Vagina (tissue), 2 donors: ENCODE data around the gene RMDN2. TPM values are rescaled to one million over a fixed set of nuclear protein-coding genes. Genes with fewer than 3 reads are reported as not detected.

Experiments used
- DNase-seq, 2 donors: peaks; one replicate each; pipeline ENCODE4 v3.0.0-alpha.2; 2017; ENCODE audit errors: extremely low spot score in 2 of 2
- H3K27ac ChIP-seq: fragments of 200-600 bp; sonication (generic); one replicate; pipeline ENCODE4 v1.5.1; 2019
- H3K27me3 ChIP-seq: fragments of 200-600 bp; sonication (generic); one replicate; pipeline ENCODE4 v1.5.1; 2019
- H3K36me3 ChIP-seq, 2 donors: fragments of 200-600 bp; sonication (generic); one replicate each; pipeline ENCODE4 v1.5.1; 2017 to 2019
- H3K4me1 ChIP-seq: fragments of 200-600 bp; sonication (generic); one replicate; pipeline ENCODE4 v1.5.1; 2019
- H3K4me3 ChIP-seq, 2 donors: fragments of 200-600 bp; sonication (generic); 1 replicate in 1 of 2; 2 replicates in 1 of 2; pipeline ENCODE4 v1.5.1; 2016 to 2019
- H3K9me3 ChIP-seq: fragments of 200-600 bp; sonication (generic); one replicate; pipeline ENCODE4 v1.5.1; 2019
- POLR2A ChIP-seq, 2 donors: fragments of 450-650 bp; IDR thresholded peaks; one replicate each; pipeline ENCODE4 v1.6.1; 2017; ENCODE audit warnings: antibody characterized with exemption in 2 of 2, mild to moderate bottlenecking in 2 of 2, moderate library complexity in 2 of 2
- POLR2AphosphoS5 ChIP-seq, 2 donors: sonication (generic); formaldehyde crosslinking; IDR thresholded peaks; one replicate each; pipeline ENCODE4 v1.9.0; 2017; ENCODE audit warnings: antibody characterized with exemption in 2 of 2, mild to moderate bottlenecking in 2 of 2, low read depth in 1 of 2; ENCODE audit not compliant: insufficient read depth in 1 of 2
- intact Hi-C: fragments of 100-400 bp; cut with DNase I; formaldehyde crosslinking; loops from one replicate; pipeline ENCODE4 v1.15.1; 2023
- total RNA-seq: library from RNA; depleted of rRNA; stranded (reverse); fragments of >200 nt; gene quantifications from one replicate; pipeline ENCODE4 v1.2.3, GENCODE V29; 2016
- TF ChIP-seq, protein P1 (sequence below), 3 experiments: fragments of 450-650 bp in 2 of 3; fragments of 200-600 bp in 1 of 3; sonication (generic) in 1 of 3; IDR thresholded peaks; one replicate each; pipeline ENCODE4 v1.5.1; 2017 to 2019; ENCODE audit warnings: antibody characterized with exemption in 3 of 3, mild to moderate bottlenecking in 2 of 3, moderate library complexity in 2 of 3

Gene RMDN2
- total RNA-seq, 1 donor from 2014 or later, result 5.9 TPM

DNA sequence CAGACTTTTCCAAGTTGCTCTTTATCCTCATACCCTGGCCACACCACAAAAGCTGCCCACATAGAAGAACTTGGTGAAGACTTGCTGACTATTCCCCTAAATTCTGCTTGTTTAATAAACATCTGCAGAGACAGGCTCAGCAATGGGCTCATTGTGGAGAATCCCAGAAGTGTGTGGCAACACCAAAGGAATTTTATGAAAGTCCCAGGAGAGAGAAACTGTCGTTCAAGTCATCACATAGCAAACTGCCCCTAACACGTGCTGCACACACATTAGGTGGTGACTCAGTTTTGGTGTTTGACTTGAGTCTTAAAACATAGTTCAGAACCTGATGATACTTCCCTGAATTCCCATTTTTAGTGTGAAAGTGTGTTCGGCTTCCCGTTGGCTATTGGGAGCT lies 112.2 kb downstream of the RMDN2 start:
- no peaks in the 10 kb centered on the region for H3K9me3 ChIP-seq
- intact Hi-C loops, result no loop called here
- no peak for DNase-seq
- H3K36me3 ChIP-seq, result no peaks in the 10 kb centered on the region
- peaks cover 16% of the 10 kb centered on the region for H3K4me1 ChIP-seq
- TF ChIP-seq, protein P1, sequence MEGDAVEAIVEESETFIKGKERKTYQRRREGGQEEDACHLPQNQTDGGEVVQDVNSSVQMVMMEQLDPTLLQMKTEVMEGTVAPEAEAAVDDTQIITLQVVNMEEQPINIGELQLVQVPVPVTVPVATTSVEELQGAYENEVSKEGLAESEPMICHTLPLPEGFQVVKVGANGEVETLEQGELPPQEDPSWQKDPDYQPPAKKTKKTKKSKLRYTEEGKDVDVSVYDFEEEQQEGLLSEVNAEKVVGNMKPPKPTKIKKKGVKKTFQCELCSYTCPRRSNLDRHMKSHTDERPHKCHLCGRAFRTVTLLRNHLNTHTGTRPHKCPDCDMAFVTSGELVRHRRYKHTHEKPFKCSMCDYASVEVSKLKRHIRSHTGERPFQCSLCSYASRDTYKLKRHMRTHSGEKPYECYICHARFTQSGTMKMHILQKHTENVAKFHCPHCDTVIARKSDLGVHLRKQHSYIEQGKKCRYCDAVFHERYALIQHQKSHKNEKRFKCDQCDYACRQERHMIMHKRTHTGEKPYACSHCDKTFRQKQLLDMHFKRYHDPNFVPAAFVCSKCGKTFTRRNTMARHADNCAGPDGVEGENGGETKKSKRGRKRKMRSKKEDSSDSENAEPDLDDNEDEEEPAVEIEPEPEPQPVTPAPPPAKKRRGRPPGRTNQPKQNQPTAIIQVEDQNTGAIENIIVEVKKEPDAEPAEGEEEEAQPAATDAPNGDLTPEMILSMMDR (IDR thresholded peaks at IDR 0.05), result no peak
- TF ChIP-seq POLR2A (IDR thresholded peaks at IDR 0.05), result no peak
- no peak for TF ChIP-seq POLR2AphosphoS5 (IDR thresholded peaks at IDR 0.05; ENCODE audit: insufficient read depth in 1 of 2, low read depth in 1 of 2)
- H3K27me3 ChIP-seq, result no peaks in the 10 kb centered on the region
- H3K27ac ChIP-seq, result peak overlapping the region; percentile 86
- H3K4me3 ChIP-seq, result peak overlapping the region in 1 of 2 donors; percentile 37

DNA sequence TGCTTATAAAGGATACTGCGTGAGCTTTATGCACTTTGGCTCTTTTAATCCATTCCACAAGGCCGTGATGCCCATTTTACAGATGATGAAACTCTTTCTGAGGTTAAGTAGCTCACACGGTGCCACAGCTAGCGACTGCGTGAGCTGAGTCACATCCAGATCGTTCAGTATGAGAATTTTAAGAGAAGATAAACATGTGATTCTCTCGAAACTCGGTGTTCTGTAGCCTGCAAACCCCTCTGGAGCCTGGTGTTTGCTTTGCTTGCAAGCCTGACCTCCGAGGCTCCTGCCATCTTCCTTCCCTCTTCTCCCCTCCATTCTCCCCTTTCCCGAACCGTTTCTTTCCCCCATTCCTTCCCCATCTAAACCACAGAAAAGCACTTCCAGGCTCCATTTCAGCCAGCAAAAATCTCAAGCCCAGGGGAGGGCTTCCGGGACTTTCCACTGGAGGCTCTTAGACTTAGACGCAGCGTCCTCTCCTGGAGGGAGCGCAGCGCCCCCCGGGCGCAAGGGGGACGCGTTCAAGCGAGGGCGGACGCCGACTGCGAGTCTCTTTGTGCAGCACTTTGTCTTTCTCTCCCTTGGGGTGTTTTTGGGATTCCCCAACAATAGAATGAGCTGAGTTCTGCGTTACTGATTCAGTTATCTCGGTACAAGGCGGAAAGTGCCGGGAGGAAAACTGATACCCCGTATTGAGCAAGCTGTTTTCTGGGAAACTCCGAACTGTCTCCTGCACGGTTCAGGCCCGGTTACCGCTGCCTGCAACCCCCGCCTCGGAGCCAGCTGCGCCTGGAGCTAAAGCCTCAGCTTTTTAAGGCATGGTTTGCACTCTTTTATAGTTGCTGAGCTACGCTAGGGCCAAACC lies 112.9 kb downstream of the RMDN2 start:
- peaks cover 16% of the 10 kb centered on the region for H3K4me1 ChIP-seq
- TF ChIP-seq POLR2A (IDR thresholded peaks at IDR 0.05) (no peak), POLR2AphosphoS5 (IDR thresholded peaks at IDR 0.05; ENCODE audit: insufficient read depth in 1 of 2, low read depth in 1 of 2) (peak in 1 of 2 donors; percentile 63)
- TF ChIP-seq, protein P1 (IDR thresholded peaks at IDR 0.05), result peak in 1 of 3 experiments; percentile 10
- intact Hi-C loops, result no loop called here
- no peaks in the 10 kb centered on the region for H3K9me3 ChIP-seq
- H3K36me3 ChIP-seq, result no peaks in the 10 kb centered on the region
- peak overlapping the region; percentile 28 to 37 for H3K4me3 ChIP-seq
- DNase-seq, result no peak
- H3K27me3 ChIP-seq, result no peaks in the 10 kb centered on the region
- peak overlapping the region; percentile 86 for H3K27ac ChIP-seq

DNA sequence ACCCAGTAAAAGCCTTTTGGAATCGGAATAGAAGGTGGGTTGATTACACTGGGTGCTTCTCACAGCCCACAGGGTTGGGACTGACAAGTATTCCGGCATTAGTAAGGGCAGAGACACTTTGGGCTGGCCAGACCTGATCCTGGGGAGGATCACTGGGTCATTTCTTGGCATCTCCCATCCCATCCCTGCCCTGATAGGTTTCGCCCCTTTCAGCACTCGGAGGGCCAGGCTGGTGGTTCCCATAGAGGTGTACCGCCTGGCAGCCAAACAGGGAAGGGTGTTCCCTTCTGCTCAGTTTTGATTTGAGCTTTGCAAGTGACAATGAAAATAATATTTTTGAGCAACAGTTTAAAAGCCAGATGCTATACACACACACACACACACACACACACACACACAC lies 113.6 kb downstream of the RMDN2 start:
- Histone ChIP-seq H3K27me3 (no peaks in the 10 kb centered on the region), H3K27ac (peak overlapping the region; percentile 86), H3K9me3 (no peaks in the 10 kb centered on the region), H3K4me3 (peak overlapping the region; percentile 28 to 37), H3K4me1 (peaks cover 16% of the 10 kb centered on the region), H3K36me3 (no peaks in the 10 kb centered on the region)
- TF ChIP-seq POLR2AphosphoS5 (IDR thresholded peaks at IDR 0.05; ENCODE audit: insufficient read depth in 1 of 2, low read depth in 1 of 2) (no peak), POLR2A (IDR thresholded peaks at IDR 0.05) (no peak)
- TF ChIP-seq, protein P1 (IDR thresholded peaks at IDR 0.05), result no peak
- no peak for DNase-seq
- intact Hi-C loops, result no loop called here

DNA sequence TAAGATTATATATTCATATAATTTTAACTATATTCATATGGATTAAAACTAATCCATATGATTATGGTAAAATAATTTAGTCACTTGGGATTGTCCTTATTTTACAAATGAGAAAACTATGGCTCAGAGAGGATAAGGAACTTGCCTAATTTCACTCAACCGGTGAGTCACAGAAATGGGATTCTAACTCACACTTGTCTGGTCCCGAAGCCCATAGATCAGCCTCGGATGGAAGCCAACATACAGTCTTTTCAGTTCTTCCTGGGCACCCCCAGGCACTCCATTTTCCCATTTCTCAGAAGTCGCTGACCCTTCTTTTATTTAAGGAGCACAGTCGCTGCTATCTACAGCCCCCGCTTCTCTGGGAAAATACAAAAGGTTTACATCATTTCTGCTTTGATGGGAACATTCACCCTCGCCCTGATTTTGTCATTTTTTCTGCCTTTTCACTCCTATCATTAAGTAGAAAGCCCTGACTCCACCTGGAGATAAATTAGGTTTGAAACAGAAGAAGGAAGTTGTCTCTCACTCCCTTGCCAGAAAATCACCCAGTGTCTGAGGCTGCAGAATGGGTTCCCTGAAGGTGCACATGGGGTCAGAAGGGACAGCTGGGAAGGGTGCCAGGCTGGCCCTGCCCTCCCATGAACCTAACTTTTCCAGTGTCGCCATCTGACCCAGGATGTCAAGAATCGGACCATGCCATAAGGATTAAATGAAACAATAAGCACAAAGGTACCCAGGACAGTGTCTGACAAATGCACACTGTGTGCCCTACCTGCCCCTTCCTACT lies 114.2 kb downstream of the RMDN2 start:
- intact Hi-C loops, result no loop called here
- TF ChIP-seq POLR2A (IDR thresholded peaks at IDR 0.05), result no peak
- TF ChIP-seq, protein P1 (IDR thresholded peaks at IDR 0.05), result no peak
- TF ChIP-seq POLR2AphosphoS5 (IDR thresholded peaks at IDR 0.05; ENCODE audit: insufficient read depth in 1 of 2, low read depth in 1 of 2), result no peak
- H3K4me3 ChIP-seq, result no peak overlapping the region
- H3K27ac ChIP-seq, result peak overlapping the region; percentile 4
- no peaks in the 10 kb centered on the region for H3K36me3 ChIP-seq
- no peaks in the 10 kb centered on the region for H3K9me3 ChIP-seq
- H3K27me3 ChIP-seq, result no peaks in the 10 kb centered on the region
- DNase-seq, result no peak
- peaks cover 16% of the 10 kb centered on the region for H3K4me1 ChIP-seq
